Type B pancreatic cell (in vitro differentiated cells): ENCODE measurements around the gene MAP7. TPM values are rescaled to one million over a fixed set of nuclear protein-coding genes. Genes with fewer than 3 reads are reported as not detected.

ENCODE experiments used
- DNase-seq: peaks from one replicate; pipeline ENCODE4 v3.0.0; 2021; ENCODE audit warnings: mixed read lengths; ENCODE audit not compliant: unreplicated experiment; ENCODE audit errors: extremely low spot score
- H3K27ac Mint-ChIP-seq: 2 replicates; pipeline ENCODE4 v1.8.0; 2021; ENCODE audit warnings: mild to moderate bottlenecking, mixed read lengths
- H3K27me3 Mint-ChIP-seq: 2 replicates; pipeline ENCODE4 v1.8.0; 2021; ENCODE audit warnings: mixed read lengths
- H3K36me3 Mint-ChIP-seq: 2 replicates; pipeline ENCODE4 v1.8.0; 2021; ENCODE audit warnings: mixed read lengths
- H3K4me1 Mint-ChIP-seq: one replicate; pipeline ENCODE4 v1.8.0; 2021; ENCODE audit warnings: mixed read lengths; ENCODE audit not compliant: unreplicated experiment
- H3K4me3 Mint-ChIP-seq: 2 replicates; pipeline ENCODE4 v1.8.0; 2021; ENCODE audit warnings: mild to moderate bottlenecking, mixed read lengths
- H3K9me3 Mint-ChIP-seq: 2 replicates; pipeline ENCODE4 v1.8.0; 2021; ENCODE audit warnings: mixed read lengths
- CTCF ChIP-seq: fragments of 200-600 bp; sonication (generic); conservative IDR thresholded peaks from 2 replicates; pipeline ENCODE4 v1.5.0; 2021; ENCODE audit warnings: antibody characterized with exemption, mild to moderate bottlenecking
- total RNA-seq: library from RNA; stranded (reverse); gene quantifications from 2 replicates; pipeline ENCODE4 v1.2.1, GENCODE V29; 2021; ENCODE audit warnings: low replicate concordance

The MAP7 gene
- total RNA-seq, 1 donor from 2014 or later, result 17.8 TPM

- Mint-ChIP-seq H3K27me3 (no peaks in the 10 kb centered on the region), H3K4me1 (no peaks in the 10 kb centered on the region), H3K9me3 (no peaks in the 10 kb centered on the region), H3K27ac (no peak overlapping the region), H3K36me3 (no peaks in the 10 kb centered on the region), H3K4me3 (no peak overlapping the region)
- DNase-seq, result no peak
- no peak for TF ChIP-seq CTCF
These were observed 243.8 kb downstream of the MAP7 start for GRCh38 chr6:136306466-136306865.

- no peak for TF ChIP-seq CTCF
- no peaks in the 10 kb centered on the region for H3K36me3 Mint-ChIP-seq
- no peak for DNase-seq
- H3K4me3 Mint-ChIP-seq, result no peak overlapping the region
- H3K27ac Mint-ChIP-seq, result peak overlapping the region; percentile 46
- H3K27me3 Mint-ChIP-seq, result no peaks in the 10 kb centered on the region
- no peaks in the 10 kb centered on the region for H3K4me1 Mint-ChIP-seq
- peaks cover 5% of the 10 kb centered on the region for H3K9me3 Mint-ChIP-seq
These were observed 245.8 kb downstream of the MAP7 start for GRCh38 chr6:136304410-136304809.

- no peak for DNase-seq
- TF ChIP-seq CTCF, result no peak
- Mint-ChIP-seq H3K36me3 (no peaks in the 10 kb centered on the region), H3K9me3 (peaks cover 5% of the 10 kb centered on the region), H3K4me3 (no peak overlapping the region), H3K27me3 (no peaks in the 10 kb centered on the region), H3K4me1 (no peaks in the 10 kb centered on the region), H3K27ac (no peak overlapping the region)
These were observed 246.7 kb downstream of the MAP7 start for GRCh38 chr6:136303516-136303915.

GRCh38 chr6:136294621-136295020 lies 255.6 kb downstream of the MAP7 start:
- Mint-ChIP-seq H3K4me1 (peaks cover 10% of the 10 kb centered on the region), H3K9me3 (no peaks in the 10 kb centered on the region), H3K36me3 (no peaks in the 10 kb centered on the region), H3K4me3 (no peak overlapping the region), H3K27me3 (peaks cover under 1% of the 10 kb centered on the region), H3K27ac (no peak overlapping the region)
- no peak for DNase-seq
- no peak for TF ChIP-seq CTCF

Other genes with a start within 250 kb of the MAP7 start
- gene MAP3K5, start 242.1 kb upstream of the MAP7 start, total RNA-seq, result 4.7 and 9.9 TPM in 2 replicates